ENCODE results near the gene HS6ST3. TPM values are rescaled to one million over a fixed set of nuclear protein-coding genes. Genes with fewer than 3 reads are reported as not detected.

Gene HS6ST3
- total and polyA plus RNA-seq, 2 experiments from 2014 or later = 2.2 to 2.7 TPM

DNA sequence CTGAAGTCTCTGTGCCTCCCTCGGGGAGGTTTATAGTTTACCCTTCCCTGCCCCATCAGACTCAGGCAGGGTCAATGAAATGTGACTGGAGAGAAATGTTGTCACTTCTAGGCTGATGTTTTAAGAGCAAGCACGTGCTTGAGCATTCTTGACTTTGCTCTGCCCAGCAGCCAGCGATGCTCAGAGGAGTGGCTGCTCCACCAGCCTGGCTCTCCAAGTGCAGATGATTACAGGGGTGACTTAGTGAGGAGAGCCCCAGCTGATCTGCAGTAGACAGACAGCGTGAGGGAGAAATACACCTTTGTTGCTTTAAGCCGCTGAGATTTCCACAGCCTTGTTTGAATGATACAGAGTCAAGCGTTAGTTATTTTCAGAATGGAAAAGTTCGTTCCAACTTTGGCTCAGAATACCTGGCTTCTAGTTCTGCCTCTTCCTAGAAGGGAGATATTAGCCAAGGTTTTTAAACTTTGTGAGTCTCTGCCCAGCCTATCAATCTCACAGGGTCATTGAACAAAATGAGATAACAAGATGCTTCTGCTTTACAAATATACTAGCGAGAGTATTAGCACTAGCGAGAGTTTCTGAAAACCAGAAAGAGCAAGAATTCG is 760.7 kb downstream of the HS6ST3 start:
- H3K36me3 ChIP-seq (replicated peaks; ENCODE audit: insufficient read depth, low read depth) = no peaks in the 10 kb centered on the region
- WGBS (ENCODE audit: low lambda C conversion rate, missing lambda C conversion rate) = 87% methylated on average over 10 of the region's 10 CpGs
- H3K4me2 ChIP-seq = no peak overlapping the region

GRCh38 chr13:96851856-96852445 is 762.0 kb downstream of the HS6ST3 start:
- no peak overlapping the region for H3K27ac ChIP-seq

More for the DNA sequence above, 760.7 kb downstream of the HS6ST3 start:
- H3K9me2 ChIP-seq (replicated peaks; ENCODE audit: insufficient read depth) = no peaks in the 10 kb centered on the region
- no peak for DNase-seq (ENCODE audit: low spot score)
- H3K79me2 ChIP-seq = no peaks in the 10 kb centered on the region
- H3K27me3 ChIP-seq = no peaks in the 10 kb centered on the region
- H3K9me3 ChIP-seq (ENCODE audit: low read depth) = no peaks in the 10 kb centered on the region
- H3K4me1 ChIP-seq (ENCODE audit: insufficient read depth) = peaks cover 4% of the 10 kb centered on the region
- H3K4me3 ChIP-seq = no peak overlapping the region
- no peak overlapping the region for H3K27ac ChIP-seq
- H2AFZ ChIP-seq = no peak overlapping the region
- TF ChIP-seq EZH2phosphoT487 (IDR thresholded peaks at IDR 0.05; ENCODE audit: low read depth, severe bottlenecking, unreplicated experiment) (no peak), EZH2 (IDR thresholded peaks at IDR 0.05; ENCODE audit: borderline replicate concordance) (no peak), CTCF (IDR thresholded peaks at IDR 0.05; ENCODE audit: poor library complexity) (no peak)
- no peaks in the 10 kb centered on the region for H4K20me1 ChIP-seq (ENCODE audit: insufficient read depth, poor library complexity, severe bottlenecking)

DNA sequence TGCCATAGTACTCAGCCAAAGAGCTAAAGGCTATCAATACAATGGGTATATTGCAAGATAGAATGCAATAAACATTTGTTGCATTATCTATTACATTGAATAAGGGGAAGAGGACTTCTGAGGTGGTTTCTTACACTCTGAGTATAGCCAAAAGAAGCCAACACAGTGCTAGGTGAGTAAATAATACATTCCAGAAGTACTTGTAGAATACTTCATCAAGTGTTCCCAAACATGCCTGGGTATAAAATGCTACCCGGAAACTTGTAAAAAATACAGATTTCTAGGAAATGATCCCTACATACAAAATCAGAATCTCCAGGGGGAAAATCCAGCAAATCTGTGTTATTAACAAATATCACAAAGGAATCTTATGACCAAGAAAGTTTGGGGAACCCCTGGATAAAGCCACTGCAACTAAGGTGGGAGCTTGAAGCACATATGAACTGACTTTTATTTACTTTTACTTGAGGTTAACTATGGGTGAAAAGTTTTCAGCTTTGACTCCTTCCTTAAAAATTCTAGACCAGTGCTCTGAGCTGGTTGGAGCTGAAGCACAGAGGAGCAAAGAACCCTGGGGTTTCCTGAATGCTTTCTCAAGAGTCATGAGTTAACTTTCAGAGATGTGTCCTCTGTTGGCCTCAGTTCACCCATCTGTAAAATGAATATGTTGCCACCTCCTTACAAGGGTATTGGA is 768.4 kb downstream of the HS6ST3 start:
- TF ChIP-seq EZH2 (IDR thresholded peaks at IDR 0.05; ENCODE audit: borderline replicate concordance) = no peak
- Histone ChIP-seq H3K36me3 (replicated peaks; ENCODE audit: insufficient read depth, low read depth) (no peaks in the 10 kb centered on the region), H4K20me1 (ENCODE audit: insufficient read depth, poor library complexity, severe bottlenecking) (no peaks in the 10 kb centered on the region), H3K27me3 (no peaks in the 10 kb centered on the region), H3K9me2 (replicated peaks; ENCODE audit: insufficient read depth) (no peaks in the 10 kb centered on the region), H3K4me2 (no peak overlapping the region), H3K27ac (no peak overlapping the region), H3K9me3 (ENCODE audit: low read depth) (no peaks in the 10 kb centered on the region), H3K79me2 (no peaks in the 10 kb centered on the region), H3K4me3 (no peak overlapping the region), H2AFZ (no peak overlapping the region), H3K4me1 (ENCODE audit: insufficient read depth) (no peaks in the 10 kb centered on the region)
- DNase-seq (ENCODE audit: low spot score) = no peak
- 97% methylated on average over 1 of the region's 1 CpG for WGBS (ENCODE audit: low lambda C conversion rate, missing lambda C conversion rate)

More at GRCh38 chr13:96851856-96852445, 762.0 kb downstream of the HS6ST3 start:
- Histone ChIP-seq H2AFZ (no peak overlapping the region), H3K36me3 (replicated peaks; ENCODE audit: insufficient read depth, low read depth) (no peaks in the 10 kb centered on the region), H4K20me1 (ENCODE audit: insufficient read depth, poor library complexity, severe bottlenecking) (no peaks in the 10 kb centered on the region), H3K79me2 (no peaks in the 10 kb centered on the region), H3K27me3 (no peaks in the 10 kb centered on the region), H3K9me2 (replicated peaks; ENCODE audit: insufficient read depth) (no peaks in the 10 kb centered on the region), H3K9me3 (ENCODE audit: low read depth) (no peaks in the 10 kb centered on the region), H3K4me1 (ENCODE audit: insufficient read depth) (peaks cover 4% of the 10 kb centered on the region), H3K4me3 (no peak overlapping the region), H3K4me2 (no peak overlapping the region)
- DNase-seq (ENCODE audit: low spot score) = no peak
- 48% methylated on average over 9 of the region's 9 CpGs for WGBS (ENCODE audit: low lambda C conversion rate, missing lambda C conversion rate)
- TF ChIP-seq CTCF (IDR thresholded peaks at IDR 0.05; ENCODE audit: poor library complexity) = no peak
- no peak for TF ChIP-seq EZH2 (IDR thresholded peaks at IDR 0.05; ENCODE audit: borderline replicate concordance)
- TF ChIP-seq EZH2phosphoT487 (IDR thresholded peaks at IDR 0.05; ENCODE audit: low read depth, severe bottlenecking, unreplicated experiment) = no peak

- no peaks in the 10 kb centered on the region for H4K20me1 ChIP-seq (ENCODE audit: insufficient read depth, poor library complexity, severe bottlenecking)
- no peak overlapping the region for H2AFZ ChIP-seq
- H3K79me2 ChIP-seq = no peaks in the 10 kb centered on the region
- no peaks in the 10 kb centered on the region for H3K4me1 ChIP-seq (ENCODE audit: insufficient read depth)
- TF ChIP-seq EZH2 (IDR thresholded peaks at IDR 0.05; ENCODE audit: borderline replicate concordance) (no peak), CTCF (IDR thresholded peaks at IDR 0.05; ENCODE audit: poor library complexity) (no peak)
- no peak overlapping the region for H3K27ac ChIP-seq
- H3K36me3 ChIP-seq (replicated peaks; ENCODE audit: insufficient read depth, low read depth) = no peaks in the 10 kb centered on the region
- no peaks in the 10 kb centered on the region for H3K9me2 ChIP-seq (replicated peaks; ENCODE audit: insufficient read depth)
- no peaks in the 10 kb centered on the region for H3K27me3 ChIP-seq
- DNase-seq (ENCODE audit: low spot score) = no peak
- no peaks in the 10 kb centered on the region for H3K9me3 ChIP-seq (ENCODE audit: low read depth)
- H3K4me2 ChIP-seq = no peak overlapping the region
- H3K4me3 ChIP-seq = no peak overlapping the region
- 57% methylated on average over 2 of the region's 2 CpGs for WGBS (ENCODE audit: low lambda C conversion rate, missing lambda C conversion rate)
These were observed 771.0 kb downstream of the HS6ST3 start for GRCh38 chr13:96860882-96861281.

Data from hepatocyte (in vitro differentiated cells).